HT1080 (cell line): ENCODE results near the gene ADAR. TPM values are rescaled to one million over a fixed set of nuclear protein-coding genes. Genes with fewer than 3 reads are reported as not detected.
A peak's percentile ranks its signal among the peaks of the same experiment; 100 is the strongest.
"Not testable (repeated sequence)": the region's sequence is repeated elsewhere in the genome, so short reads cannot be mapped to it uniquely, and the experiment has no call there.

Experiments used
- DNase-seq: peaks from one replicate; pipeline ENCODE4 v3.0.0-alpha.2; 2015; ENCODE audit warnings: low read depth
- polyA plus RNA-seq, 2 experiments: library from polyadenylated mRNA; depleted of rRNA; stranded (reverse); fragments of >200 nt; gene quantifications; 2 replicates each; pipeline ENCODE4 v1.2.3, GENCODE V29; 2015
- total RNA-seq: library from RNA; depleted of rRNA; stranded (reverse); fragments of >200 nt; shearing (Covaris generic); gene quantifications from 2 replicates; pipeline ENCODE4 v1.2.3, GENCODE V29; 2014; rRNA removed

ADAR gene
- 98.3 and 107 TPM in 2 replicates for total RNA-seq
- polyA plus RNA-seq (2015; cell fraction: cytosol; rRNA removed) = 52.1 and 64.3 TPM in 2 replicates
- 113 and 114 TPM in 2 replicates for polyA plus RNA-seq (2015; cell fraction: nucleus; rRNA removed)

GRCh38 chr1:154607609-154608396, at the start of gene ADAR:
TSS of gene ADAR (minus strand) at chr1:154608186. CDS start at chr1:154608006, 180 bp downstream.
- DNase-seq = peak; percentile 90

GRCh38 chr1:154657556-154657955, 49.6 kb upstream of the ADAR start:
- no peak for DNase-seq

DNA sequence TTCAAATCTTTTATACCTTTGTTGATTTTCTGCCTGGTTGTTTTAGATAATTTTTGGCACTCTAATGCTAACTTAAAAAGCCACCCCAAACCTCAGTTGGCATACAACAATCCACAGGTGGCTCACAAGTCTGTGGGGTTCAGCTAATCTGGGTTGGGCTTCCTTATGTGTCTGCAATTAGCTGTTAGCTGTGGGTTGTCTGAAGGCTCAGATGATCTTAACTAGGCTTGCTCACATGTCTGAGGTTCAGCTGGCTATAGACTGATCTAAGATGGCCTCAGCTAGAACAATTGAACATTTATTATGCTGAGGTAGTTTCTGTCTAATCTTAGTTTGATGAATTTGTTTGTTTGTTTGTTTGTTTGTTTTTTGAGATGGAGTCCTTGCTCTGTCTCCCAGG, 44.9 kb upstream of the ADAR start:
- no peak for DNase-seq

DNA sequence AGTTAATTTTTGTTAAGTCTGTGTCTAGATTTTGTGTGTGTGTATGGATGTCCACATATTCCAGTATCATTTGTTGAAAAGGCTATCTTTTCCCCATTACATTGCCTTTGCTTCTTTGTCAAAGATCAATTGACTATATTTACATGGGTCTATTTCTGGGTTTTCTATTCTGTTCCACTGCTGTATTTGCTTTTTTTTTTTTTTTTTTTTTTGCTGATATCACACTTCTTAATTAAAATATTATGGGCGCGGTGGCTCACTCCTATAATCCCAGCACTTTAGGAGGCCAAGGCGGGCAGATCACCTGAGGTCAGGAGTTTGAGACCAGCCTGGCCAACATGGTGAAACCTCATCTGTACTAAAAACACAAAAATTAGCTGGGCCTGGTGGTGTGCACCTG, 36.7 kb upstream of the ADAR start:
- DNase-seq = not testable (repeated sequence)

DNA sequence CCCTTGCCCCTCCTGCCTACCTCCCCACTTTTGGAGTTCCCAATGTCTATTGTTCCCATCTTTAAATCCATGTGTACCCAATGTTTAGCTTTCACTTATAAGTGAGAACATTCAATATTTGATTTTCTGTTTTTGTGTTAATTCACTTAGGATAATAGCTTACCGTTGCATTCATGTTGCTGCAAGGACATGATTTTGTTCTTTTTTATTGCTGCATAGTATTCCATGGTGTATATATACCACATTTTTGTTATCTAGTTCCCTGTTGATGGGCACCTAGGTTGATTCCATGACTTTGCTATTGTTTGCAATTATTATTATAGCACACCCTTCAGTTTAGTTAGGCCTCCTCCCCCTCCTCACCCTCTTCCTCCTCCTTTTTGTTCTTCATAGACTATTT, 33.5 kb upstream of the ADAR start:
- no peak for DNase-seq

DNA sequence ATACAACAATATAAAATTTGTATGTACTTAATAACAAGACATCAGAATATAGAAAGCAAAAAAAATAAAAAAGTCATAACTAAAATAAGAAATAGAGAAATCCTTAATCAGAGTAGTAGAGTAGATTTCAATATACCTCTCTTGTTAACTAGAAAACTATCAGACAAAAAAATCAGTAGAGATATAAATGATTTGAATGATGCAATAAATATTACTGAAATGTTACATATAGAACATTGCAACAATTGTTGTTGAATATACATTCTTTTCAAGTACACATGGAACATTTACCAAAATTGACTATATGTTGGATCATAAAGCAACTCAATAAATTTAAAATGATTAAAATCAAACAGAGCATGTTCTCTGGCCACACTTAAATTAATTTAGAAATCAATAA, 31.9 kb upstream of the ADAR start:
- no peak for DNase-seq

DNA sequence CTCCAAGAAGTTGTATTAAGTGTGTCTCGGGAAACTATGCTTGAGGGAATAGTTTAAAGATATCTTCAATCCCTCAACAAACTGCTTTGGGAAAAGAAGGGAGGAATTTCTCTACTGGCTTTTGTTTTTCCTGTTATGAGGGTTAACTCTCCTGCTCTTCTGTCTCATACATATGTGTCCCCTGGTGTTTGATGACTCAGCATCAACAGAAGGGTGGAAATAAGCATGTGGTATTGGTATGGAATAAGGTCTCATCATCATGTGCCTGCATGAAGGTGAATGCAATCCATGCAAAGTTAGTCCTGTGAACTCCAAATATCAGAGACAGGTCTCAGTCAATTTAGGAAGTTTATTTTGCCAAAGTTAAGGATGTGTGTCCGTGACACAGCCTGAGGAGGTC, 27.2 kb upstream of the ADAR start:
- no peak for DNase-seq

GRCh38 chr1:154629675-154630073, 21.7 kb upstream of the ADAR start:
- DNase-seq = no peak

DNA sequence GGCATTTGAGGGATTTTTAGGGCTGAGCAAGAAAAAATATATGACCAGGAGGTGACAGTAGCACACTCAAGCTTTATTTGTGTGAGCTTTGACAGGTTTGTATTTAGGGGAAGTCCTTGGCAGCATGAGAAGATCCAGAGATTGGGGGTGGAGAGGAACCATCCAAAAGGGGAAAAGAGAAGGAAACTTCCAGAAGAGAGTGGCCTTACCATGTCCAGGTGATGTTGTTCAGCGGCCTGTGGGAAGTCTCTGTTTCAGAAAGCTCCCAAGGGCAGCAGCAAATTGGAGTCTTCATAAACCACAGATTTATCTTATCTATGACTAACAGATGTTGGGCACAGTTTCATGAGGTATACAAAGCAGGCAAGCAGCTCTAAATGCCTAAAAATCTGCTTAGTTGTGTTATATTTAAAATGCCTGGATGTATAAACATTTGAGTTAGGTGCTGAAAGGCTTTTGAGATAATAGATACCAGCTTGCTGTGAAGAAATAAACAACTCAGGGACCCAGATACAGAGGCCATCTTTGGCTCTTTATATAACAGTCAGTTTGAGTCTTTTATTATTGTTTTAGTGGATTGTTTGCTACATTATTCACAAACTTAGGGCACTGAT, 21.2 kb upstream of the ADAR start:
- DNase-seq = no peak

DNA sequence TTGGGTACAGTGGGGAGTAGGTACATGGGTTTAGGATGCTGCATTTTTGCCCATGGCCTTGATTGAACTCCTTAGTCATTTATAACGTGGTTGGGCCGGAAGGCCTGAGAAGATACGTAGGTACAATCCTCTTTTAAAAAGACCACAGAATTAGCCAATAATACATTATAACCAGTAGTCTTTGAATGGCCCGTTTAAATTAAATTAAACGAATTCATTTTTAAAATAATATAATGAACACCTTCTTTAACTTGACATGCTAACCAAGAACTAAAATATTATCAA, 20.1 kb upstream of the ADAR start:
- no peak for DNase-seq

DNA sequence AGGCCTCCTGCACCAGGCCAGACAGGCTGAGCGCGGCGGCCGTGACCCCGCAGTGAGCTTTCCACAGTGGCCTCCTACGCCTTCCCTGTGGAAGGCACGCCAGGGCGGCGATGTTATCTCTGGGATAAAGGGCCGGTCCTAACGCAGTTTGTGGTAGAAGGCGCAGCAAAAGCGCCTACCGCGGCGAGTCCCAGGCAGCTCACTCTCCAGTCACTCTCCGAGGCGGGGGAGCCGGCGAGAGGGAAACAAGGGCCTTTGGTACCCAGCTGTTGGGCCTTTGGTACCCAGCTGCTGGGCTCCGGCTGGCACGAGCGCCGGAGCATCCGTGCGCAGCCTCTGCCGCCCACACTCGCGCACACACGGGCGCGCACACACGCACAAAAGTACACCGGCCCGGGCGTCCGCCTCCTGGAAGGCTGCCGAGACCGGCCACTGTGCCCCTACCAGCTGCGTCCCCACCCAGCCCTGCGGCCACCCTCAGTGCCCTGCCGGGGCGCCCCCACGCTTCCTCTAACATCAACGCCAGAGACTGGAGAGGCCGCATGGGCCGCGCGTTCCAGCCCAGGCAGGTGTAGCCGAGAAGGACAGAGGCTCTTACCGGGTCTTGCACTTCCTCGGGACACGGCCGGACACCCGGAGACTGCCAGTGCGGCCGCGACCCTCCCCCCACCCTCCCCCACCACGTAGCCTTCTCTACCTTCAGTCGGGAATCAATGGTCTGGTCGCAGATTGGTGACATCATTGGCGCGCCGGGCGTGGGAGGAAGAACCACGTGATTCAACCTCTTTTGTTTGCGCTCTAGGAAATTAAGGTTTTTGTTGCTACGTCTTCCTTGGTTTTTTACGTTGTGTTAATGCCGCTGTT, 19.5 kb upstream of the ADAR start:
- peak; percentile 69 for DNase-seq

- DNase-seq = peak; percentile 24
These were observed 18.7 kb upstream of the ADAR start for GRCh38 chr1:154626456-154627256.

DNA sequence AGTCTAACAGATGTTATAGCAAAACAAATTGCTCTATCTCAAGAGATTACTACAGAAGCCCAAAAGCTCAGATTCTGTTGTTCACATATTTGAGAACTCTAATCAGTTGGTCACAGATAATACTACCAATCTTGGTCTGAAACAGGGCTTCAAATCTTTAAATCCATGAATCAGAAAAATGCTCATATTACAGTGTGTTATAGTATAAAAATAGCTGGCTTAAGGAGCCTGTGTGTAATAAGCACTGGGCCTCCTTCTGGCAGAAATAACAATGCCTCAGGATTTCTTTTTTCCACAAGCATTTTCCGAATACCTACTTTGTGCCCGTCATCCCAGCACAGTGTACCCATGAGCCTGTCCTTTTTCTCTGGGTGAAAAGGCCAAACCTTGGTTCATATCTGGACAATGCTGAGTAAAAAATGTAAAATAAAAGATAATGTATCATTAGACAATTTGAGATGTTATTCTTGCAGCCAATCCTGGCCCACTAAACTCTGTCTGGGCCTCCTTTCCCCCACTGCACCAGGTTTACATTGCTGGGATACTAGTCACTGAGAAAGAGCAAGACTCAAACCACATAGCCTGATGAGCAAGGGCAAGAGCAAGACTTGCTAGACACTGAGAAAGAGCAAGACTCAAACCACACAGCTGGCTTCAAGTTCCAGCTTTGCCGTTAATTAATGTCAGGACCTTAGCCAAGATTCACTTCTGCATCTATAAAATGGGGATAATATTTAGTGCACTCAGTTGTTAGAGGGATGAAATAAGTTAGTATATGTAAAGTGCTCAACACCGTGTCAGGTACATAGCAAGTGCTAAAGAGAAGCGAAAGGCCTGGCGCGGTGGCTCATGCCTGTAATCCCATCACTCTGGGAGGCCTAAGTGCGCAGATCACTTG, 17.0 kb upstream of the ADAR start:
- DNase-seq = no peak

- no peak for DNase-seq
These were observed 15.4 kb upstream of the ADAR start for GRCh38 chr1:154623358-154623757.

GRCh38 chr1:154622503-154623039, 14.6 kb upstream of the ADAR start:
- no peak for DNase-seq

DNA sequence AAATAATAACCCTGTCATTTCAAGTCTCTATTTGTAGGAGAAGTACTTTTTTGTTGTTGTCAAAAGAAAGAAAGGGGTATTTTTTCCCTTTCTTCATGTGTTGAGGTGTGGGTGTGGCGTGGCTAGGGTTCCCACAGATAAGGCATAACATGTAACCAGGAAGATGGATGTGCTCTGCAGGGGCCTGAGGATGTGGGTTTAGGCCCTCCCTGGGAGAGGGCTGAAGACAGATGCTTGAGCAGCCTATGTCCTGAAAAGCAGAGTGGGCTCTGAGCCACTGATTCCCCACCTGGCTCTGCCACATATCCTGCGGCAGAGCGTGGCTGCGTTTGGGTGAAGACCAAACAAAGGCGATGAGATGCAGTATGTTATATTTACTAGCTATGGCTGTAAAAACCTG, 13.9 kb upstream of the ADAR start:
- no peak for DNase-seq

- no peak for DNase-seq
These were observed 12.8 kb upstream of the ADAR start for GRCh38 chr1:154620751-154621150.

- no peak for DNase-seq
These were observed 11.4 kb upstream of the ADAR start for GRCh38 chr1:154619181-154619948.
